Activated CD4-positive, alpha-beta T cell treated with anti-CD3 and anti-CD28 coated beads, Interleukin-2, amount 50 U/mL, for 24 hours (primary cell): ENCODE results near the gene PLCB1.

Experiments
- DNase-seq, 2 donors: peaks; one replicate each; pipeline ENCODE4 v3.0.0-alpha.2; 2020; ENCODE audit warnings: low read depth in 1 of 2, low spot score in 1 of 2

The PLCB1 gene

GRCh38 chr20:8912096-8912495 is 780.0 kb downstream of the PLCB1 start:
- no peak for DNase-seq

GRCh38 chr20:8912731-8913130 is 780.7 kb downstream of the PLCB1 start:
- DNase-seq: no peak

GRCh38 chr20:8913456-8913855 is 781.4 kb downstream of the PLCB1 start:
- no peak for DNase-seq

- DNase-seq: no peak
These were observed 782.4 kb downstream of the PLCB1 start for GRCh38 chr20:8914421-8914820.

GRCh38 chr20:8917084-8917483 is 785.0 kb downstream of the PLCB1 start:
- no peak for DNase-seq

GRCh38 chr20:8918145-8918544 is 786.1 kb downstream of the PLCB1 start:
- DNase-seq: no peak

GRCh38 chr20:8924539-8924938 is 792.5 kb downstream of the PLCB1 start:
- no peak for DNase-seq

GRCh38 chr20:8930726-8931125 is 798.7 kb downstream of the PLCB1 start:
- no peak for DNase-seq

- DNase-seq: no peak
These were observed 800.4 kb downstream of the PLCB1 start for GRCh38 chr20:8932192-8933165.

GRCh38 chr20:8933381-8933807 is 801.3 kb downstream of the PLCB1 start:
- DNase-seq: no peak

GRCh38 chr20:8934362-8934761 is 802.3 kb downstream of the PLCB1 start:
- DNase-seq: no peak
